Measurements from ENCODE around the gene LUZP2. TPM values are rescaled to one million over a fixed set of nuclear protein-coding genes. Genes with fewer than 3 reads are reported as not detected.

LUZP2 gene
- total and polyA plus RNA-seq, 9 of the 15 experiments (the other 6 are each of a cell fraction or from before 2014, with no cell fraction given) = not detected

DNA sequence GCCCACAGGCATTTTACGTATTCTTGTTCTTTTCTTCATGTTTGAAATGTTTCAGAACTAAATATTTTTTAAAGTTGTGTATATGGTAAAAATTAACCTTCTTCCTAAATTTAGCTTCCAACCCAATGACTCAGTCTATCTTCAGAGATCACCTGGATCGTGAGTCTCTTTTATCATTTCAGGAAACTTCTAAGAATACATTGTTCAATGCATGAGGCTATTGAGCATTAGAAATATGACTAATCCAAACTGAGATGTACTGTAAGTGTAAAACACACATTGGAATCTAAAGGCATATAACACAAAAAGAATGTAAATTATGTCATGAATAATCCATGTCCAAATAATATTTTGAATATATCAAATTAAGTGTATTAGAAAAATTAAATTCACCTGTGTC, 265.2 kb downstream of the LUZP2 start:
- POLR2A ChIA-PET = no interaction called here

More for the DNA sequence above, 265.2 kb downstream of the LUZP2 start:
- H3K27ac ChIP-seq (ENCODE audit: extremely low read depth, low read depth, low read length) = no peak overlapping the region
- no peaks in the 10 kb centered on the region for H3K36me3 ChIP-seq (ENCODE audit: control insufficient read depth, insufficient read depth, low read length)
- H3K4me1 ChIP-seq (replicated peaks in 1 of 2; ENCODE audit: control insufficient read depth in 2 of 2, insufficient read depth in 2 of 2, low read length in 2 of 2) = no peaks in the 10 kb centered on the region
- no peaks in the 10 kb centered on the region for H3K9me1 ChIP-seq (ENCODE audit: control insufficient read depth, insufficient read depth, low read length)
- in situ Hi-C loops (cut with MboI) (no loop called here), intact Hi-C loops (cut with micrococcal nuclease) (no loop called here)
- FAIRE-seq (no peak), ATAC-seq (no peak), DNase-seq (ENCODE audit: extremely low read depth in 1 of 4, low spot score in 3 of 4) (no peak)
- no peak overlapping the region for H3K4me2 ChIP-seq (ENCODE audit: insufficient read depth, low read length)
- CTCF ChIA-PET (ENCODE audit: low intra/inter-chr PET ratio) = no interaction called here
- H2AFZ ChIP-seq (ENCODE audit: low read depth, low read length) = no peak overlapping the region
- H3K9ac ChIP-seq (ENCODE audit: insufficient read depth in 1 of 2, low read depth in 2 of 2, low read length in 2 of 2) = no peak overlapping the region
- WGBS (ENCODE audit: insufficient coverage, low coverage, missing lambda C conversion rate) = 0% methylated on average over 2 of the region's 2 CpGs
- no peaks in the 10 kb centered on the region for H3K79me2 ChIP-seq (ENCODE audit: control insufficient read depth, insufficient read depth, low read length)
- TF ChIP-seq ZNF589 (CRISPR knock-in tag; IDR thresholded peaks at IDR 0.05; ENCODE audit: low read depth) (no peak), BRD9 (IDR thresholded peaks at IDR 0.05; ENCODE audit: low read depth, partially characterized antibody) (no peak), HEY1 (CRISPR knock-in tag; IDR thresholded peaks at IDR 0.05; ENCODE audit: borderline replicate concordance) (no peak), HNRNPL (IDR thresholded peaks at IDR 0.05; ENCODE audit: low read depth, low read length) (no peak), NCOR1 (IDR thresholded peaks at IDR 0.05) (no peak)
- TF ChIP-seq, protein P1, sequence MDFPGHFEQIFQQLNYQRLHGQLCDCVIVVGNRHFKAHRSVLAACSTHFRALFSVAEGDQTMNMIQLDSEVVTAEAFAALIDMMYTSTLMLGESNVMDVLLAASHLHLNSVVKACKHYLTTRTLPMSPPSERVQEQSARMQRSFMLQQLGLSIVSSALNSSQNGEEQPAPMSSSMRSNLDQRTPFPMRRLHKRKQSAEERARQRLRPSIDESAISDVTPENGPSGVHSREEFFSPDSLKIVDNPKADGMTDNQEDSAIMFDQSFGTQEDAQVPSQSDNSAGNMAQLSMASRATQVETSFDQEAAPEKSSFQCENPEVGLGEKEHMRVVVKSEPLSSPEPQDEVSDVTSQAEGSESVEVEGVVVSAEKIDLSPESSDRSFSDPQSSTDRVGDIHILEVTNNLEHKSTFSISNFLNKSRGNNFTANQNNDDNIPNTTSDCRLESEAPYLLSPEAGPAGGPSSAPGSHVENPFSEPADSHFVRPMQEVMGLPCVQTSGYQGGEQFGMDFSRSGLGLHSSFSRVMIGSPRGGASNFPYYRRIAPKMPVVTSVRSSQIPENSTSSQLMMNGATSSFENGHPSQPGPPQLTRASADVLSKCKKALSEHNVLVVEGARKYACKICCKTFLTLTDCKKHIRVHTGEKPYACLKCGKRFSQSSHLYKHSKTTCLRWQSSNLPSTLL (IDR thresholded peaks at IDR 0.05) = no peak
- TF ChIP-seq, protein P2, sequence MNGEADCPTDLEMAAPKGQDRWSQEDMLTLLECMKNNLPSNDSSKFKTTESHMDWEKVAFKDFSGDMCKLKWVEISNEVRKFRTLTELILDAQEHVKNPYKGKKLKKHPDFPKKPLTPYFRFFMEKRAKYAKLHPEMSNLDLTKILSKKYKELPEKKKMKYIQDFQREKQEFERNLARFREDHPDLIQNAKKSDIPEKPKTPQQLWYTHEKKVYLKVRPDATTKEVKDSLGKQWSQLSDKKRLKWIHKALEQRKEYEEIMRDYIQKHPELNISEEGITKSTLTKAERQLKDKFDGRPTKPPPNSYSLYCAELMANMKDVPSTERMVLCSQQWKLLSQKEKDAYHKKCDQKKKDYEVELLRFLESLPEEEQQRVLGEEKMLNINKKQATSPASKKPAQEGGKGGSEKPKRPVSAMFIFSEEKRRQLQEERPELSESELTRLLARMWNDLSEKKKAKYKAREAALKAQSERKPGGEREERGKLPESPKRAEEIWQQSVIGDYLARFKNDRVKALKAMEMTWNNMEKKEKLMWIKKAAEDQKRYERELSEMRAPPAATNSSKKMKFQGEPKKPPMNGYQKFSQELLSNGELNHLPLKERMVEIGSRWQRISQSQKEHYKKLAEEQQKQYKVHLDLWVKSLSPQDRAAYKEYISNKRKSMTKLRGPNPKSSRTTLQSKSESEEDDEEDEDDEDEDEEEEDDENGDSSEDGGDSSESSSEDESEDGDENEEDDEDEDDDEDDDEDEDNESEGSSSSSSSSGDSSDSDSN (IDR thresholded peaks at IDR 0.05; ENCODE audit: borderline replicate concordance in 1 of 2, low read depth in 2 of 2, low read length in 2 of 2) = no peak
- TF ChIP-seq, protein P3, sequence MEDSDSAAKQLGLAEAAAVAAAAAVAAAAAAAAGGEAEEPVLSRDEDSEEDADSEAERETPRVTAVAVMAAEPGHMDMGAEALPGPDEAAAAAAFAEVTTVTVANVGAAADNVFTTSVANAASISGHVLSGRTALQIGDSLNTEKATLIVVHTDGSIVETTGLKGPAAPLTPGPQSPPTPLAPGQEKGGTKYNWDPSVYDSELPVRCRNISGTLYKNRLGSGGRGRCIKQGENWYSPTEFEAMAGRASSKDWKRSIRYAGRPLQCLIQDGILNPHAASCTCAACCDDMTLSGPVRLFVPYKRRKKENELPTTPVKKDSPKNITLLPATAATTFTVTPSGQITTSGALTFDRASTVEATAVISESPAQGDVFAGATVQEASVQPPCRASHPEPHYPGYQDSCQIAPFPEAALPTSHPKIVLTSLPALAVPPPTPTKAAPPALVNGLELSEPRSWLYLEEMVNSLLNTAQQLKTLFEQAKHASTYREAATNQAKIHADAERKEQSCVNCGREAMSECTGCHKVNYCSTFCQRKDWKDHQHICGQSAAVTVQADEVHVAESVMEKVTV (CRISPR knock-in tag; IDR thresholded peaks at IDR 0.05) = no peak
- H3K4me3 ChIP-seq = no peak overlapping the region
- no TSS peak for BruUV-seq (replicated peaks)
- H3K9me3 ChIP-seq (replicated peaks; ENCODE audit: control insufficient read depth, insufficient read depth, low read depth, low read length) = no peaks in the 10 kb centered on the region
- no peaks in the 10 kb centered on the region for H3K27me3 ChIP-seq (ENCODE audit: control insufficient read depth in 2 of 2, insufficient read depth in 2 of 2, low read length in 2 of 2)
- no peaks in the 10 kb centered on the region for H4K20me1 ChIP-seq (replicated peaks; ENCODE audit: control insufficient read depth, insufficient read depth, low read length)
